Neutrophil (primary cell): ENCODE data around the gene TMEFF2.
"Not testable (repeated sequence)": the region's sequence is repeated elsewhere in the genome, so short reads cannot be mapped to it uniquely, and the experiment has no call there.

Experiments
- H3K27ac ChIP-seq: fragments of 200-600 bp; sonication (generic); 2 replicates; pipeline ENCODE4 v1.5.1; 2016; ENCODE audit warnings: mild to moderate bottlenecking, moderate library complexity
- H3K27me3 ChIP-seq: fragments of 200-600 bp; sonication (generic); 2 replicates; pipeline ENCODE4 v1.6.0; 2016; ENCODE audit warnings: mild to moderate bottlenecking
- H3K36me3 ChIP-seq: fragments of 200-600 bp; sonication (generic); 2 replicates; pipeline ENCODE4 v1.5.1; 2017
- H3K4me1 ChIP-seq, 2 experiments: fragments of 200-600 bp in 1 of 2; sonication (generic) in 1 of 2; 1 replicate in 1 of 2; 2 replicates in 1 of 2; pipeline versions ENCODE4 v1.5.1 to v1.6.1; 2013 to 2016; ENCODE audit warnings: low read depth in 1 of 2, low read length in 1 of 2, mild to moderate bottlenecking in 1 of 2, moderate library complexity in 1 of 2; ENCODE audit not compliant: control insufficient read depth in 1 of 2, insufficient read depth in 1 of 2
- H3K4me3 ChIP-seq, 2 experiments: fragments of 200-600 bp in 1 of 2; sonication (generic) in 1 of 2; 1 replicate in 1 of 2; 2 replicates in 1 of 2; pipeline ENCODE4 v1.5.1; 2013 to 2016; ENCODE audit warnings: low read depth in 1 of 2, low read length in 1 of 2, mild to moderate bottlenecking in 1 of 2, moderate library complexity in 1 of 2
- H3K9me3 ChIP-seq: fragments of 200-600 bp; sonication (generic); 2 replicates; pipeline ENCODE4 v1.5.1; 2016
- CTCF ChIP-seq: fragments of 200-600 bp; sonication (generic); IDR thresholded peaks from 2 replicates; pipeline ENCODE4 v1.5.1; 2016; ENCODE audit warnings: antibody characterized with exemption

The TMEFF2 gene

GRCh38 chr2:191927991-191928390 lies 266.7 kb downstream of the TMEFF2 start:
- Histone ChIP-seq H3K4me3 (no peak overlapping the region), H3K4me1 (no peaks in the 10 kb centered on the region), H3K27ac (no peak overlapping the region), H3K9me3 (no peaks in the 10 kb centered on the region), H3K27me3 (no peaks in the 10 kb centered on the region), H3K36me3 (no peaks in the 10 kb centered on the region)
- no peak for TF ChIP-seq CTCF

DNA sequence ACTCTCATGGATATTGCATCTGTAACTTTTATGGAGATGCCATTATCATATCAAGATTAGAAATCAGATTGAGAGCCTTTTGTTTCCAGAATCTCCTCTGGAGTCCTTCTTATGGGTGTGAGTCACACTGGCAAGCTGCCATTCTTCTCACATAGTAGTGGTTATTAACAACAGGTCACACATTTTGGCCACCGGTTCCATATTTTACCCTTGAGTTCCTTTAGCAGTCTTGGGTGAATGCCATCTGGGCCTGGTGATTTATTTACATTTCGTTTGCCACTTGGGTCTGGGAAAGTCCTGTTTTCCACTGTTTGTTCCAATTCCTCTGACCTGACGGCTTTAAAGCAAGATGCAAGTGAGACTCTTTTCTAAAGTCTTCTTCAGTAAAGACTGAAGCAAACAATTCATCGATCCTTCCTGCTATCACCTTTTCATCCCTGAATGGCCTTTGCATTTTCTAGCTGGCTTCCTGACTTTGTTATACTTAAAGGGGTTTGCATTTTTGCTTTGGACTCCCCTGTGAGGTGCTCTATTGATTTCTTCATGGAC lies 267.3 kb downstream of the TMEFF2 start:
- no peaks in the 10 kb centered on the region for H3K27me3 ChIP-seq
- no peaks in the 10 kb centered on the region for H3K36me3 ChIP-seq
- H3K27ac ChIP-seq = no peak overlapping the region
- TF ChIP-seq CTCF = no peak
- H3K9me3 ChIP-seq = no peaks in the 10 kb centered on the region
- no peak overlapping the region for H3K4me3 ChIP-seq
- no peaks in the 10 kb centered on the region for H3K4me1 ChIP-seq

DNA sequence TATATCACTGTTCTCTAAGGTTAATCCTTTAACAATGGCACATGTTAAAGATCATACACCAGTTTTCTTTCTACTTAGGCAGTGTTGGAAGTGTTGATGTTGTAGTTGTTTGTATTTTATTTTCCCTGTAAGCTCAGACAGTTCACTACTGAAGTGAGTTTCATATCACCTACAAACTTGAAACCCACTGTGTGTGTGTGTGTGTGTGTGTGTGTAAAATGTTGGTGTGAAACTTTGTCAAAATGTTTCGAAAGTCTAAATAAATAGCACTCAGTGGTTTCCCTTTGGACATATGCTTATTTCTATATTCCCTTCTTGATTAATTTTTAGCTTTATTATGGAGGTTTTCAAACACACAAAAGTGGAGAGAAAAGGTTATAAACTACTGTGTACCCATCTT lies 268.1 kb downstream of the TMEFF2 start:
- no peak for TF ChIP-seq CTCF
- H3K36me3 ChIP-seq = no peaks in the 10 kb centered on the region
- H3K27me3 ChIP-seq = no peaks in the 10 kb centered on the region

DNA sequence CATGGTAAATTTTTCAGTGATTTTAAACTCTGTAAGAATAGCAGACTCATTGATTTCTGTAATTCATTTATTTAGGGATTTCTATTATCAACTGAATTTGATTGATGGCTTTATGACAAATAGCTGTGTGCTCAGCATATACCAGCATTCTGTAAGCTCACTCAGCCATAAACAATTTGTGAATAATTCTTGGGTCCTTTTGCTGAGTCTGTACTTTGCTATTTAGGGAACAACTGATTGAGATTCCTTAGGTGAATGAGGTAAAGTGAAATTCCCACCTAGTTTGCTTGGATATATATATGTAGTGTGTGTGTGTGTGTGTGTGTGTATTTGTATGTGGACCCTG lies 271.1 kb downstream of the TMEFF2 start:
- Histone ChIP-seq H3K27ac (no peak overlapping the region), H3K4me1 (no peaks in the 10 kb centered on the region), H3K27me3 (no peaks in the 10 kb centered on the region), H3K4me3 (no peak overlapping the region), H3K36me3 (no peaks in the 10 kb centered on the region), H3K9me3 (no peaks in the 10 kb centered on the region)
- TF ChIP-seq CTCF = no peak

More for the DNA sequence above, 268.1 kb downstream of the TMEFF2 start:
- no peaks in the 10 kb centered on the region for H3K4me1 ChIP-seq
- H3K9me3 ChIP-seq = no peaks in the 10 kb centered on the region
- no peak overlapping the region for H3K4me3 ChIP-seq
- H3K27ac ChIP-seq = no peak overlapping the region

- H3K4me1 ChIP-seq = no peaks in the 10 kb centered on the region
- H3K9me3 ChIP-seq = no peaks in the 10 kb centered on the region
- no peaks in the 10 kb centered on the region for H3K27me3 ChIP-seq
- TF ChIP-seq CTCF = no peak
- no peak overlapping the region for H3K4me3 ChIP-seq
- no peak overlapping the region for H3K27ac ChIP-seq
- no peaks in the 10 kb centered on the region for H3K36me3 ChIP-seq
Measured at GRCh38 chr2:191922736-191923651, 271.7 kb downstream of the TMEFF2 start.

GRCh38 chr2:191921650-191922049 lies 273.1 kb downstream of the TMEFF2 start:
- H3K9me3 ChIP-seq, H3K4me1 ChIP-seq, H3K27ac ChIP-seq, H3K4me3 ChIP-seq, H3K36me3 ChIP-seq, H3K27me3 ChIP-seq: not testable (repeated sequence)
